Activated CD4-positive, alpha-beta T cell treated with anti-CD3 and anti-CD28 coated beads, Interleukin-2, Interleukin-6, amounts not matched to agents 100 ng/mL and 50 ng/mL, durations not matched to agents 16 hours and 8 hours (primary cell): ENCODE data around the gene UBE2J2.
A peak's percentile ranks its signal among the peaks of the same experiment; 100 is the strongest.

ENCODE experiments used
- DNase-seq: peaks from one replicate; pipeline ENCODE4 v3.0.0-alpha.2; 2020

UBE2J2 gene

DNA sequence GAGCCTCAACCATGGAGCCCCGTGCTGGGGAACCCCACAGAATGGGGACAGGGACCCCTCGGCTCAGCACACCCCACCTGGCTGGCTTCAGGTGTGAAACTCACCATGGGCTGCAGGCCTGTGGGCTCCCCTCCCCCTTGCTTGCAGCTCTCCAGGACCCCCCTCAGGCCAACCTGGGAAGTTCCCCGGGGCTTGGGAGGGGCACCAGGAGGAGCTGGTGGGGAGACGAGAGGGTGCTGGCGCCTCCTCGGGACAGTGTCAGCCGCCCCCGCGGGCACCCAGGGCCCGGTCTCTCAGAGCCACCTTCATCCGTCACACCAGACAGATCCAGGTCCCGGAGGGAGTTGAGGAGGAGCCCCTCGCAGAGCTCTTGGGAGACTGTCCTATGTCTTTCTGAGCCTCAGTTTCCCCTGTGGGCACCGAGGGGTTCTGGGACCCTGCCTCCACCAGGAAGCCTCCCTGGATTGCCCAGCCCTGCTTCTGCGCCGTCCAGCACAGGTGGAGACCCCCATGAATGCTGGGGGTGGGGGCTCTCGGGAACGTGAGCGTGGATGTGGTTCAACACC lies 66.6 kb downstream of the UBE2J2 start:
- DNase-seq, result no peak

DNA sequence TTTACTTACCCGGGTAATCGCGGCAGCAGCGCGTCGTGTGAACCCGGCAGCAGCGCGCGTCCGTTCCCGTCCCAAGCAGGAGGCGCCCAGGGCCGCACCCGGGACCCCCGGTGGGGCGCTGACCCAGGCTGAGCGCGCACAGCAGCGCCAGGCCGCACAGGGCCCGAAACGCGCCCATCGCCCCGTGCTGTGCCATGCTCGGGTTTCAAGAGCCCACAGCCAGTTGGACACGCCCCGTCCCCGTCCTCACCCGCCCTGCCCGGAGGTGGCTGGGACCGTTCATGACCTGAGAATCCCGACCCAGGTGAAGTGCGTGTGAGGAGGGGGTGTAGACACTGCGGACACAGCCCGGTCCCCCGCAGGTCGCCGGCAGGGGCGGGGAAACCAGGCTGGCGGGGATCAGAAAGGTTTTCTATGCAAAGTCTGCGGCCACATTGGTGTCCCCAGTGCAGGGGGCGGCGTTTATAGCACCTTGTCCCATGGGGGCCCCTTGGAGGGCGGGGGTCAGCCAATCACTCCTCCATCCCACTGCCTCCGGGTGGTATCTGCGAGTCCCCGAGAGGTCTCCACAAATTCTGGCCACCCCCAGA lies 67.2 kb downstream of the UBE2J2 start, which contains the start of gene TNFRSF18:
Gene TNFRSF18, minus strand, starts transcription at position 217 of the 590 bp plus-strand sequence. Its CDS starts 21 bp downstream, at position 196.
- peak; percentile 49 for DNase-seq

DNA sequence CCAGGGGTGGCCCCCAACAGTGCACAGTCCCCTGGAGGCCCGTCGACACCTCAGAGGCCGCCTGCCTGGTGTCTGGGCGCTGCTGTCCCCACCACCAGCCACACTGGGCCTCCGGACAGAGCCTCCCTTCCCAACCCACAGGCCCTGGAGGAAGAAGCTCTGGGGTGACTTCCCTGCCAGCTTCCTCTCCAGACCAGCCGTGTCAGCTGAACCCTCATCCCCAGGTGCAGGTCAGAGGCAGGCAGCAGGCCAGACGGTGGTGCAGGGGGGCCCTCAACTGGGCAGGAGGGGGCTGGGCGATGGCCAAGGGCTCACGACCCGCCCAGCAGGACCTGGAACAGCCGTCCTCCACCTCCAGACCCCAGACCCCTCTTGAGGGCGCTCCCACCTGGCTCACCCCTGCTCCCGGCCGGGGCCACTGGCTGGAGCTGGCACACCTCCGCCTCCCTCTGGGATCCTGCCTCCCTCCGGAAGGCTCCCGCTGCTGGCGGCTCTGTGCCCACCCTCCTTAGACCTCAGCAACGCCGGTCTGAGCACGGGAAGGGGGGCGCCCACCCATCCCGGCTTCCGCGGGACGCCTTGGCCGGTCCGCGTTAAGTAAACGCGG lies 67.8 kb downstream of the UBE2J2 start:
- no peak for DNase-seq

DNA sequence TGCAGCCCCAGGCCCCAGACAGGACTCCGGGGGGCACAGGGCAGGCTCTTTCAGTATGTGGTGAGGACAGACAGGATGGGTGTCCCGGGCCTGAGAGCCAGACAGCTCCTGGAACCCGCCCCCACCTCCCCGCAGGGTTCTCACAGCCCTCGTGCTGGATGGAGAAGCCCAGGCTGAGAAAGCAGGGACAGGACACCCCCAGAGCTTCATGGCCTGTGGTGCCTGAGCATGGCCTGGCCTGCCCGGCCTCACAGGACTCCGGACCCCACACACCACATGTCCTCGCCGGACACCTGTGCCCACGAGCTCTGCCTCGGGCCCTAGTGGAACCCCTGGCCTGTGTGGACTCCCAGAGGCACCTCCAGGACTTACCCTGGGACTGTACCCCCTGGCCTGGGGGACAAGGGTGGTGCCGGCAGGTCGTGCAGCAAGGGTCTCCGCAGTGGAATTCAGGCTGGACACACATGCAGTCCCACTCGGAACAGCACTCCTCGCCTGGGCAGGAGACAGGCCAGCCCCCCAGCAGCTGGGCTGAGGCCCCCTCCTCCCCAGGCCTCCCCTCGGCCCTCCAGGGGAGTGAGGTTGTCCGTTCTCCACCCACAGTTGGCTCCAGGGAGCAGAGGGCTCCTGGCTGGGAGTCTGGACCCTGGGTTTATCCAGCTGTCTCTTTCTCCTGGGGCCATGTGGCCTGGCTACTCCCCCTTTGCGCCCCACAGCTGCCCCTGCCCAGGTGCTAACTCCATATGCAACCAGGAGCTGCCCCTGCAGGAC lies 68.5 kb downstream of the UBE2J2 start:
- DNase-seq, result no peak

DNA sequence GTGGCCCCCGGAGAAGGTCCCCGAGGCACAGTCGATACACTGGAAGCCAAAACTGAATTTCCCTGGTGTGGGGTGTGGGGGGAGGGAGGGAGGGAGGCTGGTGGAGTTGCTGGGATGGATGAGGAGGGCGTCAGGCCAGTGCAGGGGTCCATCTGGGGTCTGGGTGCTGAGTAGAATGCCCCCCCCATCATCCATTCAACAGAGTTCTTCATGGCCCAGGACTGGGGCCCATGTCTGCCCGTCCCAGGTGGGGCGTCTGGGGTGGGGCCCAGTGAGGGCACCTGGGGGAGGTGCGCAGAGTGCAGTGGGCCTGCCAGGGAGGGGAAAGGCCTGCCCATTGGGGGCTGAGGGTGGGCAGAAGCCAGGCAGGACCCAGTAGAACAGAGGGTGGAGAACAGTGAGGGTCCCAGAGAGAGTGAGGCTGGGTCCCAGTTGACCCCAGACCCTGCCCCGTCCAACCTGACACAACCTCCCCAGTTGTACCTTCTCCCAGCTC lies 69.2 kb downstream of the UBE2J2 start:
- DNase-seq, result no peak
